Effector memory CD4-positive, alpha-beta T cell (primary cell): ENCODE results near the gene STK17B.

ENCODE experiments used
- DNase-seq, 3 donors: peaks; one replicate each; pipeline ENCODE4 v3.0.0-alpha.2; 2020
- H3K27ac ChIP-seq: 2 replicates; pipeline ENCODE4 v1.7.0; 2013; ENCODE audit warnings: mild to moderate bottlenecking, low read length, moderate library complexity; ENCODE audit not compliant: insufficient read depth, poor library complexity, severe bottlenecking
- H3K27me3 ChIP-seq: replicated peaks from 2 replicates; pipeline ENCODE4 v1.7.0; 2013; ENCODE audit warnings: mild to moderate bottlenecking, low read length; ENCODE audit not compliant: insufficient read depth, control insufficient read depth, poor library complexity, severe bottlenecking
- H3K36me3 ChIP-seq: 2 replicates; pipeline ENCODE4 v1.7.0; 2013; ENCODE audit warnings: mild to moderate bottlenecking, low read length, moderate library complexity; ENCODE audit not compliant: control insufficient read depth, insufficient read depth
- H3K4me1 ChIP-seq: 2 replicates; pipeline ENCODE4 v1.7.0; 2013; ENCODE audit warnings: low read length, mild to moderate bottlenecking; ENCODE audit not compliant: control insufficient read depth, insufficient read depth, poor library complexity, severe bottlenecking
- H3K4me3 ChIP-seq: 2 replicates; pipeline ENCODE4 v1.7.0; 2013; ENCODE audit warnings: low read length, low read depth, mild to moderate bottlenecking; ENCODE audit not compliant: insufficient read depth, poor library complexity, severe bottlenecking
- H3K9me3 ChIP-seq: 2 replicates; pipeline ENCODE4 v1.7.0; 2013; ENCODE audit warnings: mild to moderate bottlenecking, low read length, moderate library complexity; ENCODE audit not compliant: control insufficient read depth

STK17B gene

DNA sequence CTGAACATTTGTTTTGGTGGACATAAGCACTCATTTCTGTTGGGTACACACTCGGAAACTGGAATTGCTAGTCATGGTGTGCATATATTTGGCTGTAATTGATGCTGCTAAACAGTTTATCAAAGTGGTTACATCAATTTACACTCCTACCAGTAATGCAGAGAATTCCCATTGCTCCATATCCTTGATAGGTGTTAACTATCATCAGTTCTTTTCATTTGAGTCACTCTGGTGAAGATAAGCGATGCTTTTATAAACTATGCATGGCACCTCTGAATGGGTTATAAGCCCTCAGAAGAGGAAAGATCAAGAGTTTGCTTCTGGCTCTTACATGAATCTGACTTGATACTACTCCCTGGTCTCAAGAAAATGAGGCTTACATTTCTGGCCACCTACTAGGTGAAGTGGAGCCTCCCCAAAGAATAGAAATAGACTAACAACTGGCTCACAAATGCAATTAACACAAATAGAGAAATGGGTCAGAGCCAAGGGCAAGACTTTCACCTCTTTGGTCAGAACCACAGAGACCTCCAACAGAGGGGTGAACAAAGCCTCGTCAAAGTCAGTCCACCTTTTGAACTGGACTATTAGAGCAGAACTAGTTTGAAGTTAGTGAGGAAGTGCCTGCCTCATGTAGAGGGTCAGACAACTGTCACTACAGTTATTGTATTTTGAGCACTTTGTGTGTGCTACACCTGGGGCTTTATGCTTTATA is 15.0 kb upstream of the STK17B start:
- Histone ChIP-seq H3K27ac (no peak overlapping the region), H3K4me3 (no peak overlapping the region), H3K27me3 (no peaks in the 10 kb centered on the region), H3K9me3 (no peaks in the 10 kb centered on the region), H3K36me3 (no peaks in the 10 kb centered on the region), H3K4me1 (peaks cover 34% of the 10 kb centered on the region)
- DNase-seq = no peak

DNA sequence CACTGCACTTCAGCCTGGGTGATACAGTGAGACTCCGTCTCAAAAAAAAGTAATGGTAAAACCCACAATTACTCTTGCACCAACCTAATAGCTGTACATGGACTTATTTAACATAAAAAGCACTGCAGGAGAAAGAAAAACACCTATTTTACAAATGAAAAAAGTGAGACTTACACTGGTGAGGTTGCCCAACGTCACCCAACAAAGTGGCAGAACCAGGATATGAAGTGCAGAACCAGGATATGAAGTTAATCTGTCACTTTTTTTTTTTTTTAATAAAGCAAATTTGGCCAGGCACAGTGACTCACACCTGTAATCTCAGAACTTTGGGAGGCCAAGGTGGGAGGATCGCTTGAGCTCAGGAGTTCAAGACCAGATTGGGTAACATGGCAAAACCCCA is 13.5 kb upstream of the STK17B start:
- Histone ChIP-seq H3K4me3 (no peak overlapping the region), H3K4me1 (peaks cover 41% of the 10 kb centered on the region), H3K27me3 (no peaks in the 10 kb centered on the region), H3K36me3 (no peaks in the 10 kb centered on the region), H3K9me3 (no peaks in the 10 kb centered on the region), H3K27ac (peak overlapping the region; percentile 22)
- no peak for DNase-seq

DNA sequence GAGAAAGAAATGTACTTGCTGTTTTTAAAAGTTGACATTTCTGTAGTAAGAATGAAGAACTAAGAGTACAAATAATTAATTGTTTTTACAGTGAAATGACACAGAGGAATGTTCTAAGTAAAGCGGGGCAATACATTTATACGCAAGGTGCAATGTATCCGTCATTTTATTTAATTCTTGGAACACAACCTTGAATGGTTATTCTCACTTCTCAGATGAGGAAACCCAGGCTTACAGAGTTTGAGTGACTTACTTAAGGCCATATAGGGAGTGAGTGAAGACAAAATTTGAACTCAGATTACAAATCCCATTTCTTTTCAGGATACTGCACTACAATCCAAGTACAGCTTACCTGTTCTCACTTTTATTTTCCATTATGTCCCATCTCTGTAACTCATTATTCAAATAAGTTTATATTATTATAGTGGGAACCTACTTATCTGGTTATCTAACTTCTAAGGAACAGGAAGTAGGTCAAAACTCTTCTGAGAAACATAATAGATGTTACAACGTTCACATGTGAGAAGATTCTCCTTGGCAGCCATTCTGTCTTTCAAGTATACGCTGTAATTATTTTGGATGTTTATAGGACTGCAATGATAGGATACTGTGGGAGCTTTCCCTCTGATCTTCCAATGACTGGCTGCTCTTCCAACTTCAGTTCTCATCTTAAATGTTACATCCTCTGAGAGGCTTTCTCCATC is 12.3 kb upstream of the STK17B start:
- Histone ChIP-seq H3K27ac (peak overlapping the region; percentile 73), H3K36me3 (no peaks in the 10 kb centered on the region), H3K9me3 (no peaks in the 10 kb centered on the region), H3K4me1 (peaks cover 50% of the 10 kb centered on the region), H3K27me3 (no peaks in the 10 kb centered on the region), H3K4me3 (peak overlapping the region; percentile 17)
- DNase-seq = no peak

DNA sequence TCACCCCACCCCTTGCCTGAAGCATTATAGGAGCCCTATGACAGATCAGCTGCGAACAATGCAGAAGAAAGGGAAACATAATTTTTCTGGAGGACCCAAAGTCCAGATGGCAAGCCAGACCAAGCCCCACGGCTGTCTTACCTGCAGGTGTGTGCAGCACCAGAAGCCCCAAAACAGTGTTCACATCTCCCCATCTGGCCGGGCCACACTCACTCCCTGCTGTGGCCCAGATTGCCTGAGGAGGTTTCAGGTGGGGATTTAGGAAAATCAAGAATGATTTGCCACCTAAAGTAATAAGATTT is 11.7 kb upstream of the STK17B start:
- no peak for DNase-seq
- H3K4me1 ChIP-seq = peaks cover 53% of the 10 kb centered on the region
- peak overlapping the region; percentile 17 for H3K4me3 ChIP-seq
- H3K27ac ChIP-seq = peak overlapping the region; percentile 73
- no peaks in the 10 kb centered on the region for H3K9me3 ChIP-seq
- H3K27me3 ChIP-seq = no peaks in the 10 kb centered on the region
- H3K36me3 ChIP-seq = no peaks in the 10 kb centered on the region

DNA sequence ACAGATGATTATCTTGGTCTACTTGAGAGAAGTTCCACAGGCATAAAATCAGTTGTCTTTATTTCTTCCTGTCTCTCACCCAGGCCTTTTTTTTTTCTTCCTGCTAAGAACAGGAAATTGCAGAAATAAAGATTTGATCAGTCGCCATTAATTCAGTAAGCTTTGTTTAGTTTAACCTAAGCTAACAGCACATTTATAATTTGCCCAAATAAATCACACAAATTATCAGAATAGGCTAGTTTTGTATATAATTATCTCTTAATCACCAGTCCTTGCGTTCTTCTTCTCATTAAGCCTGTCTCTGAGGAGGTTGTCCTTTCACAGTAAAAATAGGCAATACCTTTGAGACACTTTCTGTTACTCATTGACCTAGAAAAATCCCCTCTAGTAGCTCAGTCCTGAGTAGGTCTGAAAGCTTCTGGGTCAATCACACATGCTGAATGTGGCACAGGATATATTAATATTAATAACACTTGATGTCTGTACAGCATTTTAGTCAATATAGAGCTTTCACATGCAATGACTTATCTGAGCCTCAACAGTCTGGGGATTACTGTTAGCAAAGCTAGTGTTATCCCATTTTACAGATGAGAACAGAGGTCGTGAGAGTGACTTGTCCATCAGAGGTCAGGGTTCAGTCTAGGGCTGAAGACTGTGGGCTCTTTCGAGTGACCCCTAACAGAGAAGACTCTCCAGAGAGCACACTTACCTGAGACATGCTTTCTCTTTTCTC is 11.2 kb upstream of the STK17B start:
- peaks cover 54% of the 10 kb centered on the region for H3K4me1 ChIP-seq
- peak overlapping the region; percentile 73 for H3K27ac ChIP-seq

DNA sequence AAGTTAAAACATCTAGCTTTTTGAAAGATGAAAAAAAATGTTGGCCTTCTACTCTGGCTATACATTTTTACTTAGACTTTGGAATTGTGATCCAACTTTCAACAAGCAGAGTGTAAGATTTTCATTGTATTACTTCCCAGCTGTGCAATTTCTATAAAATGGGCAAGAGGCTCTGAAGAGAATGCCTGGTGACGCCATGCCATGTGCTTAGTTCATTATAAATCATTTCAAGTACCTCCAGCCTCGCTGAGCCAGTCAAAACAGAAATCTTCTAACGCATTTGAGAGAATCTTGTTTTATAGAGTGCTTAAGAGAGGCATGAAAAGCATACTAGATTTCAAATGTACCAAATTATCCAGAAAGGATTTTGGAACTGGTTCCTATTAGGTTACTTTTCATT is 10.1 kb upstream of the STK17B start:
- DNase-seq = no peak
- H3K27me3 ChIP-seq = no peaks in the 10 kb centered on the region
- peaks cover 65% of the 10 kb centered on the region for H3K4me1 ChIP-seq
- H3K4me3 ChIP-seq = no peak overlapping the region
- no peaks in the 10 kb centered on the region for H3K36me3 ChIP-seq
- H3K27ac ChIP-seq = peak overlapping the region; percentile 73
- no peaks in the 10 kb centered on the region for H3K9me3 ChIP-seq

More for the DNA sequence above, 11.2 kb upstream of the STK17B start:
- no peaks in the 10 kb centered on the region for H3K27me3 ChIP-seq
- H3K9me3 ChIP-seq = no peaks in the 10 kb centered on the region
- peak overlapping the region; percentile 17 for H3K4me3 ChIP-seq
- no peaks in the 10 kb centered on the region for H3K36me3 ChIP-seq
- DNase-seq = no peak

DNA sequence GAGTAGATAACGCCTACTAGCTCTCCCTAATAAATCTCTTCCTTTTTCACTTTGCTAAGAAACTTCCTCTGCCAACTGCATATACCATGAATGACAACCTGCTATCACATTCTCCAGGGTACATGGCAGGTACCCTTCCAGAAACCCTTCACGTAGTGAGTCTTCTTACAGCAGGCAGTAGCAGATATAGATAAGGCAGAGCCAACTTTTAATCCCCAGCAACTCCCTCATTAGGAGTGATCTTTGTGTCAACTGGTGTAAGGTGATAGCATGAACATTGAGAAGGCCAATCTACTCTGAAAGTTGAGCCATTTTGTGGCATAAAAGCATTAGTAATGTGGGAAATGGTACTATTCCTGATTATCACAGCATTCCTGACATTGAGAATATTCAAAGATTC is 5.7 kb upstream of the STK17B start:
- Histone ChIP-seq H3K4me1 (peaks cover 85% of the 10 kb centered on the region), H3K27me3 (no peaks in the 10 kb centered on the region), H3K4me3 (peak overlapping the region; percentile 2), H3K27ac (peak overlapping the region; percentile 89), H3K9me3 (no peaks in the 10 kb centered on the region), H3K36me3 (no peaks in the 10 kb centered on the region)
- DNase-seq = no peak

DNA sequence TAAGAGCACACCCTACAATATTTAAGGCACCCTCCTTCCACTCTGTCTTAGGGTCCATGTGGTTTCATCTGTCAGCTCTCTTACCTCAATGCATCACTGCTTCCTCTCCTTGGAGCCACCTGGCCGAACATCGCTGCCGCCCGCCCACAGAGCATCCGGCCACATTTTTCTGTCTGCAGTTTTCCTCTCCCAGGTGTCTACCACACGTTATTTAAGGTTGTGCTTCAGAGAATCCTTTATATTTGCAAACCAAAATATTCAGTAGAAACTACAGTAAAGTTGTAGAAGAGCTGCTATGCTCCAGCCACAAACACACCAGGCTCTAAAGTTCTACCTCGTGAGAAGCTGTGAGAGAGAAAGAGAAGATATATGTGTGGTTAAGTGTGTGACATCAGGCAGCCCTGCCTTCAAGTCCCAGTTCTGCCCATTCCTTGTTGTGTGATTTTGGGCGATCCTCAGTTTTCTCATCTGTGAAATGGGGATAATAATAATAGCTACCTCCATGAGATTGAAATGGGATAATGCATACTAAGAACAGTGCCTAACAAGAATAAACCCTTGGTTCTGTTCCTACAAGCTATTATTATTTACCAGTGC is 4.9 kb upstream of the STK17B start:
- Histone ChIP-seq H3K27ac (peak overlapping the region; percentile 89), H3K9me3 (no peaks in the 10 kb centered on the region), H3K27me3 (no peaks in the 10 kb centered on the region), H3K4me1 (peaks cover 77% of the 10 kb centered on the region), H3K4me3 (peak overlapping the region; percentile 2), H3K36me3 (peaks cover 1% of the 10 kb centered on the region)
- peak; percentile 80 to 89 (median 88) for DNase-seq

DNA sequence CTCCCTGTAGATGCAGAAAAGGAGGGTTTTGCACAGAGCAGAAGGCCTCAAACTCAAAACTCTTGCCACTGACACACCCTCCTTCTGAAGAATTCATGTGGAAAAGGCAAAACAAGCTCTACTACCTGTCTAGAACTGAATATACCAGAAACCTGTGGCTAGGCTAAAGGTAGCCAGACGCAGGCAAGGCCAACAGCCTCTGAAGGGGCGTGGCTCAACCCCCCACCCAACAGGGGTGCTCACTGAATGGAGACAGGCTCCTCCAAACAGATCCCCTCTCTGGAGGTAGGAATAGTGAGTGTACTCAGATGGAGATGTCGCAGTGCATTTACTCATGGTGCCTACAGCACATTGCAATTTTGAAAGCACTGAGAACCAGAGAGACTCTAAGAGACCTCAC is 3.0 kb upstream of the STK17B start:
- Histone ChIP-seq H3K4me1 (peaks cover 67% of the 10 kb centered on the region), H3K4me3 (peak overlapping the region; percentile 66)

More for the DNA sequence above, 3.0 kb upstream of the STK17B start:
- no peaks in the 10 kb centered on the region for H3K9me3 ChIP-seq
- peak overlapping the region; percentile 89 for H3K27ac ChIP-seq
- no peaks in the 10 kb centered on the region for H3K27me3 ChIP-seq
- no peak for DNase-seq
- H3K36me3 ChIP-seq = peaks cover 18% of the 10 kb centered on the region
